Heart right ventricle (tissue), 16 donors: ENCODE measurements around the gene NCAPH2. TPM values are rescaled to one million over a fixed set of nuclear protein-coding genes. Genes with fewer than 3 reads are reported as not detected.

ENCODE experiments used
- ATAC-seq, 8 donors: fragments of 200-7000 bp; cut with Tn5 transposase; one replicate each; pipeline ENCODE4 v1.9.1; 2020; ENCODE audit warnings: mild to moderate bottlenecking in 8 of 8, moderate library complexity in 8 of 8, moderate number of reproducible peaks in 1 of 8
- DNase-seq, 2 donors: peaks; one replicate each; pipeline ENCODE4 v3.0.0-alpha.2; 2020
- H3K27ac ChIP-seq, 10 donors: fragments of 200-600 bp; sonication (generic) in 2 of 10; one replicate each; pipeline versions ENCODE4 v1.5.0 to v1.8.0; 2020 to 2022; ENCODE audit warnings: mild to moderate bottlenecking in 3 of 10
- H3K27me3 ChIP-seq, 7 donors: fragments of 200-600 bp; one replicate each; pipeline ENCODE4 v1.8.0; 2021 to 2022; ENCODE audit warnings: mild to moderate bottlenecking in 2 of 7
- H3K36me3 ChIP-seq, 9 donors: fragments of 200-600 bp; sonication (generic) in 1 of 9; one replicate each; pipeline versions ENCODE4 v1.5.0 to v1.8.0; 2020 to 2022; ENCODE audit warnings: mild to moderate bottlenecking in 2 of 9
- H3K4me1 ChIP-seq, 9 donors: fragments of 200-600 bp; sonication (generic) in 1 of 9; one replicate each; pipeline versions ENCODE4 v1.5.0 to v1.8.0; 2020 to 2022; ENCODE audit warnings: mild to moderate bottlenecking in 4 of 9
- H3K4me3 ChIP-seq, 10 donors: fragments of 200-600 bp; sonication (generic) in 2 of 10; one replicate each; pipeline versions ENCODE4 v1.5.0 to v1.8.0; 2020 to 2022; ENCODE audit warnings: mild to moderate bottlenecking in 7 of 10, moderate library complexity in 2 of 10
- H3K9me3 ChIP-seq, 11 donors: fragments of 200-600 bp in 10 of 11; sonication (generic) in 2 of 11; one replicate each; pipeline versions ENCODE4 v1.5.0 to v1.8.0; 2013 to 2022; ENCODE audit warnings: mild to moderate bottlenecking in 2 of 11, control low read depth in 1 of 11, moderate library complexity in 1 of 11
- CTCF ChIP-seq, 9 donors: fragments of 200-600 bp; sonication (generic) in 2 of 9; IDR thresholded peaks; one replicate each; pipeline versions ENCODE4 v1.5.0 to v1.8.0; 2021 to 2022; ENCODE audit warnings: antibody characterized with exemption in 9 of 9, mild to moderate bottlenecking in 5 of 9, moderate library complexity in 1 of 9
- whole genome bisulfite sequencing, 2 donors: extraction: QIAGEN DNeasy Blood & Tissue Kit; methylation state at CpG; one replicate each; pipeline ENCODE4 v1.1.7; 2013; ENCODE audit warnings: inconsistent platforms in 1 of 2; 5-methylcytosine and 5-hydroxymethylcytosine counted together
- intact Hi-C, 10 donors: fragments of 100-400 bp; cut with DNase I; formaldehyde crosslinking; loops; one replicate each; pipeline versions ENCODE4 v1.11.1 to v1.14.2; 2022
- polyA plus RNA-seq, 2 donors: library from polyadenylated mRNA; stranded (reverse); fragments of 200-250 nt; gene quantifications; one replicate each; pipeline ENCODE4 v1.2.3, GENCODE V29; 2013
- total RNA-seq, 10 donors: library from RNA; stranded (reverse); fragmentation: NEBNext Ultra II Directional in 3 of 10; extraction: Animal tissue kit (Norgen Biotek cat#: 25700) in 3 of 10; gene quantifications; one replicate each; pipeline versions ENCODE4 v1.2.1 to v1.2.4, GENCODE V29; 2021 to 2023
- donor health status: Arrhythmogenic right ventricular cardiomyopathy.
- donor health status: ischemic (EF 13 %, LVEDD 7.1; RV severe dilation, severe dysfunction).
- donor health status: healthy with polysubstance abuse.
- donor health status: DM: no; HTN: yes; CAD: no.
- donor health status: DM: no; HTN: no; CAD: no.
- donor health status: ischemic (EF 25% LVEDD 6.9; RV normal size, moderate dysfunction).
- donor health status: ischemic (EF 25% LVEDD 5.7; RV mildly dilated, moderate dysfunction).
- donor health status: healthy.
- donor health status: DM: yes; HTN: yes; CAD: no.
- donor health status: Ischemic cardiomyopathy.
- donor health status: ischemic (EF 35%, LVEDD 5.7; RV mildly dilated, moderate dysfunction).
- donor health status: nonischemic (EF 11% LVEDD 7.7; RV severe dilation, severe dysfunction).
- donor health status: DM: yes; HTN: yes; CAD: no.
- donor health status: PGD.
- donor health status: ischemic (EF 29% LVEDD 5.4; RV normal size, mild dysfunction).
- donor health status: nonischemic (EF 23%, LVEDD 6.1; RV moderate dilation, normal function).

Gene NCAPH2
- total and polyA plus RNA-seq, 12 donors, result 21.7 to 54.8 (median 27.8) TPM

GRCh38 chr22:50513175-50513574 lies 5.2 kb downstream of the NCAPH2 start:
- no peak overlapping the region for H3K27ac ChIP-seq
- intact Hi-C loops, result no loop called here
- ATAC-seq (no peak), DNase-seq (no peak)
- no peaks in the 10 kb centered on the region for H3K27me3 ChIP-seq
- no peak overlapping the region for H3K4me3 ChIP-seq
- H3K9me3 ChIP-seq, result no peaks in the 10 kb centered on the region
- TF ChIP-seq CTCF (IDR thresholded peaks at IDR 0.05), result no peak
- WGBS, 2 donors, result 96 to 98% methylated on average over 15 of the region's 15 CpGs
- H3K36me3 ChIP-seq, result peaks cover 0 to 47% (median 13%) of the 10 kb centered on the region in 9 donors
- H3K4me1 ChIP-seq, result peaks cover 0 to 18% (median 12%) of the 10 kb centered on the region in 9 donors

GRCh38 chr22:50516068-50516467 lies 8.0 kb downstream of the NCAPH2 start:
- Histone ChIP-seq H3K27me3 (no peaks in the 10 kb centered on the region), H3K4me1 (no peaks in the 10 kb centered on the region), H3K27ac (no peak overlapping the region), H3K9me3 (no peaks in the 10 kb centered on the region), H3K4me3 (no peak overlapping the region), H3K36me3 (peaks cover 0 to 66% (median 21%) of the 10 kb centered on the region in 9 donors)
- intact Hi-C loops, result no loop called here
- DNase-seq, result no peak
- ATAC-seq, result no peak
- 90 to 94% methylated on average over 8 of the region's 8 CpGs for WGBS, 2 donors
- no peak for TF ChIP-seq CTCF (IDR thresholded peaks at IDR 0.05)

DNA sequence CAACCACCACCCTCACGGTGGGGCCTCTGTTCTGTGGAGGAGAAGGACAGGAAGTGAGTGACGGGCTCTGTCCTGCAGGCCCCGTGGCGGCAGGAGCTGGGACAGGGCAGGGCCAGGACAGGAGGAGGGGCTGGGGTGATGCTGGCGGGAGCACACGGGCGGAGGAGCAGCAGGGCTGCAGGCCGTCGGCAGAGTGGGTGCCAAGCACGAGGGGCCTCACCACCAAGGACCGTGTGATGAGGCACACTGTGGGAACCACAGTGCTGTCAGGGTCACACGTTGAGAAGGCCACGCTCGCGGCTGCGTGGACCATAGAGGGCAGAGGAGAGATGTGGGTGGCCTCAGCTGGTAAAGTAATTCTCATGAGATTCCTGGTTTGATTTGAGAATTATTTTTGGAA lies 8.9 kb downstream of the NCAPH2 start:
- ATAC-seq (no peak), DNase-seq (no peak)
- Histone ChIP-seq H3K27ac (no peak overlapping the region), H3K4me1 (no peaks in the 10 kb centered on the region), H3K27me3 (no peaks in the 10 kb centered on the region), H3K36me3 (peaks cover 0 to 74% (median 24%) of the 10 kb centered on the region in 9 donors), H3K4me3 (no peak overlapping the region), H3K9me3 (no peaks in the 10 kb centered on the region)
- TF ChIP-seq CTCF (IDR thresholded peaks at IDR 0.05), result no peak
- intact Hi-C loops, result no loop called here
- WGBS, 2 donors, result 78 to 85% methylated on average over 16 of the region's 16 CpGs

DNA sequence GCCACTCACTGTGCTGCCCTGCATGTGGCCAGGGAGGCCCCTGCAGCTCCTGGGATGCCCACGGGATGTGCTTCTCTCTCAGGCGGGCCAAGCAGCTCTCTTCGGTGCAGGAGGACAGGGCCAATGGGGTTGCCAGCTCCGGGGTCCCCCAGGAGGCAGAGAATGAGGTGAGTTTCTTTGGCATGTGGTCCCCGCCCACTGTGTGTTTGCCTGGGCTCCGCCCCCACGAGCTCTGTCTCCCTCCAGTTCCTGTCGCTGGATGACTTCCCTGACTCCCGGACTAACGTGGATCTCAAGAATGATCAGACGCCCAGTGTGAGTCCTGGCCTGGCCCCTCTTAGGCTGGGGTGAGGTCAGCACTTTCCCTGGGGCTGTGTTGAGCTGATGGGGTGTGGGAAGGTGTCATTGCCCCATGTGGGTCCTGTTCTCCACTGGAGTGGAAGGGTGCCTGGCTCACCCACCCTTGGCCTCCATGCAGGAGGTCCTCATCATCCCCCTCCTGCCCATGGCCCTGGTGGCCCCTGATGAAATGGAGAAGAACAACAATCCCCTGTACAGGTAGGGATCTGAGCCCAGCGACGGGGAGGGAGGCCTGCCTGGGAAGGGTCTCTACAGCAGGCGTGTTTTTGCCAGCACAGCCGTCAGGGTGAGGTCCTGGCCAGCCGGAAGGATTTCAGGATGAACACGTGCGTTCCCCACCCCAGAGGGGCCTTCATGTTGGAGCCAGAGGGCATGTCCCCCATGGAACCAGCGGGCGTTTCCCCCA lies 9.7 kb downstream of the NCAPH2 start:
- H3K4me3 ChIP-seq, result no peak overlapping the region
- no peak for DNase-seq
- TF ChIP-seq CTCF (IDR thresholded peaks at IDR 0.05), result no peak
- no peak for ATAC-seq
- H3K4me1 ChIP-seq, result no peaks in the 10 kb centered on the region
- H3K27ac ChIP-seq, result no peak overlapping the region
- peaks cover 0 to 76% (median 32%) of the 10 kb centered on the region in 9 donors for H3K36me3 ChIP-seq
- intact Hi-C loops, result no loop called here
- H3K9me3 ChIP-seq, result no peaks in the 10 kb centered on the region
- H3K27me3 ChIP-seq, result no peaks in the 10 kb centered on the region
- 86 to 89% methylated on average over 20 of the region's 20 CpGs for WGBS, 2 donors
